HG03064 (cell line): Measurements from ENCODE around the gene SCUBE2.

Source experiments
- ATAC-seq: cut with Tn5 transposase; IDR thresholded peaks from one replicate; pipeline ENCODE4 v1.9.1; 2021; ENCODE audit warnings: low read depth; ENCODE audit not compliant: unreplicated experiment

The SCUBE2 gene

DNA sequence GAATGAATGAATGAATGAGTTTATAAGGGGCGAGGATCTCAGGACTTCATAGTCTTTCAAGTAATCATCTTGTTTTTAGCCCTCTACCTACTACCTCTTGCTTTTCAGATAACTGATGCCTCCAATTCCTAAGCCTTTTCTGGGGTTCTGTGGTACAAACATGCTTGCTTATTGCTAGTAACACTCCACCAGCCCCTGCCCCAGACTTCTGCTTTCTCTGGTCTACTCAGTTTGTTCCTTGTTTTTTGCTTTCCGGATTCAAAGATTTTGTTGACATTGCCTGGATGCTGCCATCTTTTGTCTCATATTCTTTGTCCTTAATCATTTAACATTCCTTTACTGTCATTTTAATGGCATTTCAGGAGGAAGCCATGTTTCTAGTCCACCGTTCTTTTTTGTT is 118.3 kb downstream of the SCUBE2 start:
- ATAC-seq = no peak

- no peak for ATAC-seq
Measured at GRCh38 chr11:8971924-8972316, 119.5 kb downstream of the SCUBE2 start.

- ATAC-seq = no peak
Measured at GRCh38 chr11:8971196-8971923, 120.0 kb downstream of the SCUBE2 start.
